ENCODE measurements around the gene NDC1.

The NDC1 gene

DNA sequence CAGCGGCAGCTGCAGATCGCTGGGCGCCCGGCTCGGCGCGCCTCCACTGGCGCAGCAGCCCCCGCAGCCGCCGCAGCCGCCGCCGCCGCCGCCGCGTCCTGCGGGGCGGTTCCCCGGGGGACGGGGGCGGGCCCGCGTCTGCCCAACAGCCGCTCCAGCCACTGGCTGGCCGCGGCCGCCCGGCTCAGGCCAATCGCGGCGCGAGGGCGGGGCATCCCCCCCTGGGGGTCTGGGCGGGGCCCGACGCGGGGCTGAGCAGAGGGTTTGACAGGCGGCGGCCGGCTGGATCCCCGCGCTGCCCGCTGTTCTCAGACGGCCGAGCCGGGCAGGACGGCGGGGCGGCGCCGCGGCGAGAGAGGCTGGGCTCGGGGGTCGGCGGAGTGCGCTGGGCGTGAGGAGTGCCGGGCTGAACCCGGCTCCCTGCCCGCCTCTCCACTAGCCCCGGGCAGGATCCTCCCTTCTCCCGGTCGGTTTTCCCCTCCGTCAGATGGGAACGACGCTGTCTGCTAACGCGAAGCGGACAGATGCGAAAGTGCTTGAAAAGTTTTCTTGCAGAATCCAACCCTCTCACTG is 98.9 kb downstream of the NDC1 start, which contains the start of gene GLIS1:
TSS of gene GLIS1 (minus strand) at position 56 of the 573 bp plus-strand sequence. CDS start 1,100 bp downstream, outside the sequence.
- in situ Hi-C loops (cut with MboI; ENCODE audit: low sequenced_read_pairs, unreplicated experiment): no loop called here
- peak; percentile 98 for DNase-seq (ENCODE audit: low spot score)
- TF ChIP-seq CTCF (IDR thresholded peaks at IDR 0.05; ENCODE audit: borderline replicate concordance, control extremely low read depth, extremely low read depth, insufficient read depth, missing control alignments): no peak

GRCh38 chr1:53738205-53739108 is 99.6 kb downstream of the NDC1 start:
- in situ Hi-C loops (cut with MboI; ENCODE audit: low sequenced_read_pairs, unreplicated experiment): no loop called here
- no peak for DNase-seq (ENCODE audit: low spot score)
- no peak for TF ChIP-seq CTCF (IDR thresholded peaks at IDR 0.05; ENCODE audit: borderline replicate concordance, control extremely low read depth, extremely low read depth, insufficient read depth, missing control alignments)

DNA sequence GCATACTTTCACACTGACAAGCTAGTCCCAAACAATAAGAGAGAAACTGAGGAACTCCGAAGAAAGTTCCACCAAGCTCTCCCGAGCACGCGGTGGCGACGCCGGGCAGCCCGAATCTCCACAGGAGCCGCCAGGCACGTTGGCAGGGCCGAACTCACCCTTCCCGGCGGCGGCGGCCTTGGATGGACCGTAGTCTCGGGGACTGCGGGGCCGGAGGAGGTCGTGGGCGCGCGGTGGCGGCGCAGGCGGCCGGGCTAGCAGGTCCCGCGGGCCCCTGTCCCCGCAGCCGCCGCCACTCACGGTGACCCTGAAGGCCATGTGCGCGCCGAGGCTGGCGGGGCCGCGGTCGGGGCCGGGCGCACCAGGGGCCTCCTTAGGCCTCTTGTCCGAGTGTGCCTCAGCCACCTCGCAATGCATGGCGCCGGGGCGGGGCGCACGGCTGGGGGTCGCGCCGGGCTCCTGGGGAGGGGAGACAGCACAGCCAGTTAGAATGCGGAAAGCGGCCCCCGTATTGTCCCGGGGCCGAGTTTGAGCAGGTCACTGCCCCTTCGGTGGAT is 100.4 kb downstream of the NDC1 start:
- in situ Hi-C loops (cut with MboI; ENCODE audit: low sequenced_read_pairs, unreplicated experiment): no loop called here
- peak; percentile 41 for DNase-seq (ENCODE audit: low spot score)
- no peak for TF ChIP-seq CTCF (IDR thresholded peaks at IDR 0.05; ENCODE audit: borderline replicate concordance, control extremely low read depth, extremely low read depth, insufficient read depth, missing control alignments)

DNA sequence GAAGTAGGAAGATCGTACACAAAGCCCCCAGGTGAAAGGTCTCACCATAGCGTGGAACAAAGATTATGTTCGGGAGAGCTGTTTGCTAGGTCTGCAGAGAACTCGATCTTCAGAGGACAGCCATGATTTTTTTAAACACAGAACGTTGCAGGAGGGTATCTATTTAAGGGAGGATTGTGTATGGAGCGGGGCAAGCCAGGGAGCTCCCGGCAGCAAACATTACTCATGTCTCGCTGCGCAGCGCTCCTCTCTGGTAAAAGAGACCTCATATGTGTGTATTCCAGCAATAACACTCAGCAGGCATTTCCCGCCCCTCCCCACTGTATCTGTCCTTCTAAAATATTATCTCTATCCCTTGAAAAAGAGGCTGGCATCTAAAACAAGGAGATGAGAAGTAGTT is 101.8 kb downstream of the NDC1 start:
- no peak for DNase-seq (ENCODE audit: low spot score)
- in situ Hi-C loops (cut with MboI; ENCODE audit: low sequenced_read_pairs, unreplicated experiment): no loop called here
- TF ChIP-seq CTCF (IDR thresholded peaks at IDR 0.05; ENCODE audit: borderline replicate concordance, control extremely low read depth, extremely low read depth, insufficient read depth, missing control alignments): no peak

DNA sequence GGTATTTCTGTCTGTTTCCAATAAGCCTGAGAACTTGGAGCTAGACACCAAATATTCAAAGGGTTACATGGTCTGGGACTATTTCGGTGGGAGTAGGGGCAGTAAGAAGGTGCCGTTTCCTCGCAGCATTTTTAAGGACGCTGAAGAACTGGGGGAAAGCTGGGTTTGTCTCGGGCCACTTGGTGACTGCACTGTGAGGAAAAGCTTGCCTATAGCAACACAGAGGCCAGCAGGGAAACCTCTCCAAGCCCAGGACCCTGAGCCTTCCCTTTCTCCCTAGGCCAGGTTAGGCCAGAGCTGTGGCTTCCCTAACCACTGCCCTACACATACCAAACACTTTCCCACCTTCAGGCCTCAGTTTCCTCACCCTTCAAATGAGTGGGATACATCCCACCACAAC is 102.4 kb downstream of the NDC1 start:
- no peak for DNase-seq (ENCODE audit: low spot score)
- in situ Hi-C loops (cut with MboI; ENCODE audit: low sequenced_read_pairs, unreplicated experiment): no loop called here
- TF ChIP-seq CTCF (IDR thresholded peaks at IDR 0.05; ENCODE audit: borderline replicate concordance, control extremely low read depth, extremely low read depth, insufficient read depth, missing control alignments): no peak

GRCh38 chr1:53735261-53735660 is 102.8 kb downstream of the NDC1 start:
- DNase-seq (ENCODE audit: low spot score): no peak
- no peak for TF ChIP-seq CTCF (IDR thresholded peaks at IDR 0.05; ENCODE audit: borderline replicate concordance, control extremely low read depth, extremely low read depth, insufficient read depth, missing control alignments)
- in situ Hi-C loops (cut with MboI; ENCODE audit: low sequenced_read_pairs, unreplicated experiment): no loop called here
